Loucy (cell line): ENCODE measurements around the gene UPF2.

Source experiments
- EZH2phosphoT487 ChIP-seq: fragments of 200-600 bp; IDR thresholded peaks from 2 replicates; pipeline ENCODE4 v1.6.1; 2018; ENCODE audit warnings: antibody characterized with exemption, mild to moderate bottlenecking, moderate library complexity, borderline replicate concordance
- TF ChIP-seq, protein P1 (sequence below): fragments of 200-600 bp; sonication (generic); conservative IDR thresholded peaks from 2 replicates; pipeline ENCODE4 v1.5.1; 2014; ENCODE audit warnings: mild to moderate bottlenecking, antibody characterized with exemption, low read length

DNA sequence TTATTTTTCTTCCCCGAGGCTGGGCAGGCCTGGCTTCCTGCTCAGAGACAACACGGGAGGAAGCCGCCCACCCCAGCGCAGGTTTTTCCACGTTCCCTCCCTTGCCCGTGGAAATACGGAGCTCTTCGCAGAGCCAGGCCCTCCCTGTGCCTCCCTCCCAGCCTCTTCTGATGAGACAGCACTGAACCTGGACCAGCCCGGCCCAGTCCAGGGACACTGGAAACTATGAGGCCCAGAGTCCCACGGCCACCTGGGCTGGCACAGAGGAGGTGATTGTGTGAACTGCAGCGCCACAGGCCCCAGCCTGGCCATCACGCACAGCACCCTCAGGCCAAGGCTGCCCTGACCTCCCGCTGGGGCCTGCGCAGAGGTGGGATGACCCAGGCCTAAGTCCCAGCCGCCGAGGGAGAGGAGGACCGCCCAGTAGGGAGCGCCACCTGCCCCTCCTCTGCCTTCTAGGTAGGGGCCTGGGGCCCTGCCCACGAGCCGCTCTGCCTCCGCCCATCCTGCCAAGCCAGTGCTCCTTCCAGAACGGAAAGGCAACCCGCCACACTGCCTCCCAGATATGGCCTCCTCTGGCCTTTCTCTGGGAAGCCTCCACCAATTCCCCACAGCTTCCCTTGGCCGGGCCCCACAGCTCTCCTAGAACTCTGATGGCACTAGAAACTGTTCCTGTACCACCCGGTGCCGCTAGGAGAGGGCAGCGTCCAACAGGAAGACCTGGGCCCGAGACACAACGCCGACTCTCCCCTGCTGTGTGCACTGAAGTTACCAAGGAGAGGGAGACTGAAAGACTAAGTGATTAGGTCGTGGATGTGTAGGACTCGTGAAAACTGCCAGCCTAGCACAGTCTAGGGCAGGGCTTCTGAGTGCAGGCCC is 162.2 kb downstream of the UPF2 start:
- TF ChIP-seq, protein P1, sequence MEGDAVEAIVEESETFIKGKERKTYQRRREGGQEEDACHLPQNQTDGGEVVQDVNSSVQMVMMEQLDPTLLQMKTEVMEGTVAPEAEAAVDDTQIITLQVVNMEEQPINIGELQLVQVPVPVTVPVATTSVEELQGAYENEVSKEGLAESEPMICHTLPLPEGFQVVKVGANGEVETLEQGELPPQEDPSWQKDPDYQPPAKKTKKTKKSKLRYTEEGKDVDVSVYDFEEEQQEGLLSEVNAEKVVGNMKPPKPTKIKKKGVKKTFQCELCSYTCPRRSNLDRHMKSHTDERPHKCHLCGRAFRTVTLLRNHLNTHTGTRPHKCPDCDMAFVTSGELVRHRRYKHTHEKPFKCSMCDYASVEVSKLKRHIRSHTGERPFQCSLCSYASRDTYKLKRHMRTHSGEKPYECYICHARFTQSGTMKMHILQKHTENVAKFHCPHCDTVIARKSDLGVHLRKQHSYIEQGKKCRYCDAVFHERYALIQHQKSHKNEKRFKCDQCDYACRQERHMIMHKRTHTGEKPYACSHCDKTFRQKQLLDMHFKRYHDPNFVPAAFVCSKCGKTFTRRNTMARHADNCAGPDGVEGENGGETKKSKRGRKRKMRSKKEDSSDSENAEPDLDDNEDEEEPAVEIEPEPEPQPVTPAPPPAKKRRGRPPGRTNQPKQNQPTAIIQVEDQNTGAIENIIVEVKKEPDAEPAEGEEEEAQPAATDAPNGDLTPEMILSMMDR: no peak
- TF ChIP-seq EZH2phosphoT487: no peak
